SIG-M5 (cell line): ENCODE measurements around the gene LIPG.

Experiments
- DNase-seq: peaks from one replicate; lab custom pipeline; 2025; lab: John Stamatoyannopoulos, UW

LIPG gene

GRCh38 chr18:49612515-49613033, 50.7 kb downstream of the LIPG start:
- DNase-seq: no peak

- DNase-seq: no peak
Observed at GRCh38 chr18:49613141-49613640, 51.3 kb downstream of the LIPG start.

DNA sequence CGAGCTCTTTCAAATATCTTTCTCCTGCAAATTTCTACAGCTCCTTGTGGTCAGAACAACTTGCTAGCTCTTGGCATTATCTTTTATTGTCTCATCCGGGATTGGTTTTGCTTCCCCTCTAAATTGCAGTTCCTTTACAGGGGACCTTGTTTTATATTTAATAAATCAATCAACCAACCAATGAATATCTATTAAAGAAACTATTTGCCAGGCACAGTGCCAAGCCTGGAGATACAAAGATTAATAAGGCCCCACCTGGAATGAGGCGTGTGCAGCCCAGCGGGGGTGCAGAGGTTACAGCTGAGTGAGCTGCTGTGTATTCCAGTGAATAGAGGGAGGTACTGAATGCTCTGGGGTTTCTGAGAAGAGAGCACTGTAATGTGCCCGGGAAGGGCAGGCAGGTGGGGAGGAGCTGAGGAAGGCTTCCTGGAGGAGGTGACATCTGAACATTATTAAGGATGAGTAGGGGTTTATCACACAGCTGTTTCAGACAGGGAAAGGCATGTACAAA, 51.8 kb downstream of the LIPG start:
- DNase-seq: no peak

- no peak for DNase-seq
Observed at GRCh38 chr18:49616618-49617328, 54.9 kb downstream of the LIPG start.

DNA sequence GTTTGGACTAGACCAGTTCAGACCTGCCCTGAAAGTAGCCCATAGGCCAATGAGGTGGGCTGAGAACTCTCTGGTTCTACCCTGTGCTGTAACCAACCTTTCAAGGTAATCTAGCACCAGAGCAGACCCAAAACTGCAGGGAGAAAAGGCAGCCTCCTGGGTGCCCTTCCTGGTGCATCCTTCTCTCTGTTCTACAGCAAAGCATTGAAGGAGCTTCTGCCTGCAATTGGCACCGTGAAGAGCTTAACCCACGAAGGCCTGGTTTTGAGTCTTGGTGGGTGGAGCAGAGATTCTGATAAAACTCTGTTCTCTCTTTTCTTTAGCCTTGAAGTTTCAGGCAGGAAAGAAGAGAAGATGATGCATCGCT, 55.5 kb downstream of the LIPG start:
- no peak for DNase-seq

- DNase-seq: no peak
Observed at GRCh38 chr18:49617865-49618264, 56.0 kb downstream of the LIPG start.

DNA sequence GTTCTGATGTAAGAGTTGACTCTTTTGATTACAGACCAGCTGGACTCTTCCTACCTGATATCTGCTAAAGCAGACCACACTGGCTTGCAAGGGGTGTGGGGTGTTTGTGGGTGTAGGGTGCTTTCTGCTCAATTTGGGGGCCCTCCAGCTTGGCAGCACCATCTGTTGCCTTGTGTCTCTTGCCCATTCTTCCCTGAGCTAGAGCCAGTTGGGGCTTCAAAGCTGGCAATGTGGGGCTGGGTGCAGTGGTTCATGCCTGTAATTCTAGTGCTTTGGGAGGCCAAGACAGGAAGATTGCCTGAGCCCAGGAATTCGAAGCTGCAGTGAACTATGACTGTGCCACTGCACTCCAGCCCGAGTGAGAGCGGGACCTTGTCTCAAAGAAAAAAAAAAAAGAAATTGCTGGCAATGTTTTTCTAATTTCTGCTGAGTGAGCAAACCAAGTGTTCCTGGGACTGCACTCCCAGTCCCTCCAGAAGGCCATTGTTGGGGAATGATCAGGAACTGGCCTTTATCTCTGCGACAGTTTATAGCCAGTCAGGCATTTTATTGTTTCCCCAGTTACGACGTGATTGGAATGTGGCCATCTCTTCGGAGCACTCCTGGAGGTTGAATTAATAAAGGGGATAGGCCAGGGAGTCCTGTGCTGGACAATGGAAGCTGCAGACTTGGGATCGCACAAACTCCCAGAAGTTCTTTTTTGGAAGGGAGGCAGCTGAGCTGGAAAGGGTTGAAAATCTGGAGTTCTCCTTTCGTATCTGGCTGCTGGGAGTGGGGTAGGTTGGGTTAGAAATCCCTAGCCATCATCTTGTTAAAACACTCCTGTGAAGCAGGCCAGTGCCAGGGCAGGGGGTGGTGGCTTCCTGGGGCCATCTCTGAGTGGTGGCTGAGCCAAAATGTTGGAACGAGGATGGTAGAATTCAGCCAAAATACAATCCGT, 57.2 kb downstream of the LIPG start:
- DNase-seq: no peak

GRCh38 chr18:49619801-49620200, 57.9 kb downstream of the LIPG start:
- no peak for DNase-seq

- DNase-seq: no peak
Observed at GRCh38 chr18:49621301-49621700, 59.4 kb downstream of the LIPG start.

GRCh38 chr18:49621717-49622351, 60.0 kb downstream of the LIPG start:
- no peak for DNase-seq

- DNase-seq: no peak
Observed at GRCh38 chr18:49623571-49623970, 61.7 kb downstream of the LIPG start.

DNA sequence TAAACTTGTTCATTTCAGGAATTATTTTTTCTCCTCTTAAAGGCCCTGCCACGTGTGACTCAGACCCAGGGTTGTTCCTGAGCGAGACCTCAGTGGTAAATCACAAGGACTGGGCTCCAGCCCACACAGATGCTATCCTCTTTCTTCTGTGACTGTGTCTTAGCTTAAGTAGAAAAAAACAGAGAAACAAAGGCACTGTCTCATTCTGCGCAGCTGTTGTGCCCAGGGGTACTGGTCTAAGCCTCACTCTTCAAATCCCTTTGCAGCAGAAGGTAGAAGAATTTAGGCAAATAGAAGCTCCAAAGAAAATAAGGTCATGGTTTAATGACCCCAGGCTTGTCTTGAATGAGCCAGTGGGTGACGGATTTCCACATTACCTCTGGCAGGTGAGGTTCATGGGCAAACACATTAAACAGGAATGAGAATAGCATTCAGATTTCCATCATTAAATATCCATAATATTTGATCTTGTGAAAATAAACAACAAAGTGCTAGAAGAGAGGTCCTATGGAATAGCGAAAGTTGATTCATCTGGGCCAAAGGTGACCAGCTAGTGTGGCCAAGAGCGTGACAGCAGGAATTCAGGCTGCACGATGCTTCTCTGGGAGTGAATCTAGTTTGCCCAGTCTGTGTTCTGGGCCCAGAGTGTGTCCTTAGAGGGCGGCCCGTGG, 63.3 kb downstream of the LIPG start:
- DNase-seq: no peak

DNA sequence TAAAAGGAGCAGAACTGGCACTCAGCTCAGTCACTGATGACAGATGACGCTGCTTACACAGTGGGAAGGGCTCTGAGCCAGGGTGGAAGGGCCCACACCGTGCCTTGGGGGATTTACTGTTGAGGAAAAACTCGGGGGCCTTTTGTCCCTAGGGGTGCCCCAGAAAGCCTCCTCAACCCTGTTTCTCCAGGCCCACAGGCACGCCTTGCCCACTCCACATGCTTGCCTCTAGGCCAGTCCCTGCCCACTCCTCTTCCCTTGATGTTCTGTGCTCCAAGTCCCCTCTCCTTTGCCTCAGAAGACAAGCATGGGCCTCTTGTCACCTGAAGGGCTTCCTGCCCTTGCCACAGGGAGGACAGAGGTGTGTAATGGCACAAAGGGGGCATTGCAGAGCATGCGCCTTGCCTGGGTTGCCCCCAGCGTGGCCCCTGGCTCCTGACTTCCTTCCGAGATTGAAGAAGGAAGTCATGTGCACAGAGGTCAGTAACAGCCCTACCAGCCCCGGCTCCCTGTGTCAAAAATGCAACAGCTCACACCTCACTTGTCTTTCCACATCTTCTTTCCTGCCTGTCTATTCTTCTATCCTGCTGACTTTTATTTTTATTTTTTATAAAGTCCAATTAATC, 65.1 kb downstream of the LIPG start:
- no peak for DNase-seq

DNA sequence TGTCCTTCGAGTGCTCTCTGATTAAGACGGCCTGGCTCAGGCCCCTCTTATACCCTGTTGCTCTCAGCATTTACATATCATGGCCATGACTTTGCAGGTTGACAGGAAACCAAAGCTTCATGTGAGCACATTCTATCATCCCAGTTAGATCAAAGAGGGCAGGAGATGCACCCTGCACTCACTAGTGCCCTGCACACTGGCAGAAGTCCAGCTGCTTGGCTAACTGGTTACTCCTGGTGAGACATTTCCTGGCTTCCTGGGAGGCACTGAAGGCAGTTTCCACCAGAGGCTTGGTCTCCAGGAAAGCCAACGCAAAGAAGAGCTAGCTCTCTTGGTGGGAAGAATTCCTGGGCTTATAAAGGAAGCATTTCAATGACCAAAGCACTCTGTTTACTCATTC, 66.3 kb downstream of the LIPG start:
- no peak for DNase-seq

DNA sequence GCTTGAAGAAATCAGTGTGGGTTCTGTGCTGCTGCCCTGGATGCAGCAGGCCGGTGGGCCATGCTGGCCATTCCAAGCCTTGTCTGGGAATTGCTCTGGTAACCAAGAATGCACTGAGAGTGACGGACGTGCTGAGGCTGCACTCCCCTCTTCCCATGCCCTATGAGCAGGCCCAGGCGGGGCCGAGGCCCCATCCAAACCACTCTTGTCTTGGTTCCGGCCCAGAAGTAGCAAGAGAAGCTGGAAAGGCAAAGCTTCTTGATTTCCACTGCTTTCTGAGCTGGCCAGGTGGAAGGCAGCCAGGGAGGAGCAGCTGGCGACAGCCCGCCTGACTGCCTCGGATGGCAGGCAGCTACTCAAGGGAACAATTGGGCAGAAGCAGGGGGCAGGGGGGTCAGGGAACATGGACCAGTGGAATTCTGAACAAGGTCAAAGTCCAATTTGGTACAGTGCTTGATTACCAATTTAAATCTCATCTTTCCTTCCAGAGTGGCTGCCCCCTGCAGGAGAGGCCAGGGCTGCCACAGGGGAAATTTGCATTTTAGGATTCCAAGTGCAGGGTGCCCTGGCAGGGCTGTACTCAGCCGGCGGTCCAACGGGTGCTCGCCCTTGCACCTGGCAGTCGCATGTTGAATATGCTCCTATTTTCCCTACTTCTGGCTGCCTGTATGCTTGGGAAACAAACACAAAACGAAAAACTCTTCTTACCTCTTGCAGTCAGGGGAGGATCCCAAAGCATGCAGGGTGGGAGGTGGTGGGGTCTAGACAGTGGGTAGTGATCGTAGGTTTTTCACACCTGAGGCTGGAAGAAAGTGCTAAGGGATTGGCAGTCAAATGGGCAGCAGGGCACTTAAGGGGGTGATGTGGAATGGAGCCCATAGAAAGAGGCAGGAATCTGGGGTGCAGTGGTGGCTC, 67.3 kb downstream of the LIPG start:
- DNase-seq: no peak

DNA sequence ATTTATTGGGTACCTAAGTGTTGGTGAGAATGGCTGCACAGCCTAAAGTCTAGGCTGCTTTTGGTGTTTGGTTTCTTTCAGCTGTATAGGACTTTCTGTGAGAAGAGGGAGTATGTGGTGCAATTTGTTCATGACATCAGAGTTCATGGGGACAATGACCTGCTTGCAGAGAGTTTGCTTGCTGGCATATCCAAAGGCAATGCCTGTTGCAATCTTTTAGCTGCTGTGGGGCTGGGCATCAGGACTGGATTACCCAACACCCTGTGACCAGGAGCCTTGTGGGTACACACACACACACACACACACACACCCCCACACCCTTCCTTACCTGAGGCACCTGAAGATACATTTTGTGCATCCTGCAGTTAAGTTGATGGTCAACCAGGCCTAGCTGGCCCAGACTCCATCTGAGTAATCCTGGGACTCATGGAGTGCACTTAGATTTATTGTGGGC, 68.4 kb downstream of the LIPG start:
- no peak for DNase-seq

- DNase-seq: no peak
Observed at GRCh38 chr18:49631146-49631866, 69.4 kb downstream of the LIPG start.

- no peak for DNase-seq
Observed at GRCh38 chr18:49632588-49632987, 70.7 kb downstream of the LIPG start.

DNA sequence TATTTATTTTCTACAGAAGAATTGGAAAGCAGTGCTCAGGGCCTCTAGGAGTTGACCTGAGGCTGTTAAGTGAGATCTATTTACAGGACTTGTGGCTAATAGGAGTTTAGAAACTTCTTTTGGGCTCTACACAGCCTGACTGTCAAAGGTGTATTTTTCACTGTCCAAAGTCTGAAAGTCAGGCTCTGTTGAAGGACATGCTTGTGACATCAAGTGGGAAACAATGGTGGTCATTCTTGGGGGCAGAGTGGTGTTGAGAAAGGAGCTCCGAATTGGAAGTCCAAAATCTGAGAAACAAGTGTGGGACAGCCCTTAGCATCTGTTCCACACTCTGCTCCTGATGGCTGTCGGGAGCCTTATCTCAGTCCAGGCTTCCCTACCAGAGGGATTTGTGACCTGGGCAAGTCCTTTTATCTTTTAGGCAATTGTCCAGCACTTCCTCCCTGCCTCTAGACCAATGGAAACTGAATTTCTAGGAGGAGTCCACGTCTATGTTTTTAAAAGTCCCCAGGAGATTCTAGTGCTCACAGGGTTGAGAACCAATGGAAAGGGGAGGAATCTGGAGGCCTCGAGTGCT, 76.4 kb downstream of the LIPG start:
- DNase-seq: no peak
